Endothelial cell (in vitro differentiated cells): Measurements from ENCODE around the gene PANK4. TPM values are rescaled to one million over a fixed set of nuclear protein-coding genes. Genes with fewer than 3 reads are reported as not detected.
A peak's percentile ranks its signal among the peaks of the same experiment; 100 is the strongest.

ENCODE experiments used
- DNase-seq: peaks from one replicate; pipeline ENCODE4 v3.0.0; 2021; ENCODE audit warnings: low spot score
- H3K27ac Mint-ChIP-seq: one replicate; pipeline ENCODE4 v1.8.0; 2021; ENCODE audit warnings: mixed read lengths, inconsistent platforms; ENCODE audit not compliant: unreplicated experiment
- H3K27me3 Mint-ChIP-seq: one replicate; pipeline ENCODE4 v1.8.0; 2021; ENCODE audit warnings: mild to moderate bottlenecking, moderate library complexity, mixed read lengths, inconsistent platforms; ENCODE audit not compliant: unreplicated experiment
- H3K36me3 Mint-ChIP-seq: one replicate; pipeline ENCODE4 v1.8.0; 2021; ENCODE audit warnings: mild to moderate bottlenecking, low read depth, mixed read lengths, inconsistent platforms; ENCODE audit not compliant: unreplicated experiment
- H3K4me1 Mint-ChIP-seq: one replicate; pipeline ENCODE4 v1.8.0; 2021; ENCODE audit warnings: mild to moderate bottlenecking, mixed read lengths, inconsistent platforms; ENCODE audit not compliant: unreplicated experiment
- H3K4me3 Mint-ChIP-seq: one replicate; pipeline ENCODE4 v1.8.0; 2021; ENCODE audit warnings: mild to moderate bottlenecking, mixed read lengths, inconsistent platforms; ENCODE audit not compliant: unreplicated experiment
- H3K9me3 Mint-ChIP-seq: one replicate; pipeline ENCODE4 v1.8.0; 2021; ENCODE audit warnings: mixed read lengths, inconsistent platforms; ENCODE audit not compliant: unreplicated experiment
- CTCF ChIP-seq: fragments of 200-600 bp; sonication (generic); IDR thresholded peaks from one replicate; pipeline ENCODE4 v1.5.0; 2021; ENCODE audit warnings: antibody characterized with exemption; ENCODE audit not compliant: unreplicated experiment
- total RNA-seq: library from RNA; stranded (reverse); fragmentation: NEBNext Ultra II Directional; extraction: Animal tissue kit (Norgen Biotek cat#: 25700); gene quantifications from one replicate; pipeline ENCODE4 v1.2.1, GENCODE V29; 2021; ENCODE audit not compliant: unreplicated experiment

The PANK4 gene
- total RNA-seq, 1 donor from 2014 or later = 32.3 TPM

GRCh38 chr1:2510366-2511155, 15.8 kb downstream of the PANK4 start:
- Mint-ChIP-seq H3K4me3 (no peak overlapping the region), H3K36me3 (peaks cover 17% of the 10 kb centered on the region), H3K4me1 (no peaks in the 10 kb centered on the region), H3K27me3 (peaks cover 3% of the 10 kb centered on the region), H3K9me3 (no peaks in the 10 kb centered on the region), H3K27ac (no peak overlapping the region)
- TF ChIP-seq CTCF = no peak
- DNase-seq = no peak

- TF ChIP-seq CTCF = no peak
- Mint-ChIP-seq H3K4me3 (no peak overlapping the region), H3K4me1 (no peaks in the 10 kb centered on the region), H3K27ac (no peak overlapping the region), H3K27me3 (peaks cover 3% of the 10 kb centered on the region), H3K9me3 (no peaks in the 10 kb centered on the region), H3K36me3 (peaks cover 17% of the 10 kb centered on the region)
- DNase-seq = no peak
Measured at GRCh38 chr1:2509589-2509988, 16.8 kb downstream of the PANK4 start.

- no peak for DNase-seq
- TF ChIP-seq CTCF = no peak
- H3K27ac Mint-ChIP-seq = no peak overlapping the region
- peaks cover 3% of the 10 kb centered on the region for H3K27me3 Mint-ChIP-seq
- no peaks in the 10 kb centered on the region for H3K9me3 Mint-ChIP-seq
- H3K36me3 Mint-ChIP-seq = peaks cover 17% of the 10 kb centered on the region
- peak overlapping the region; percentile 44 for H3K4me3 Mint-ChIP-seq
- no peaks in the 10 kb centered on the region for H3K4me1 Mint-ChIP-seq
Measured at GRCh38 chr1:2508751-2509150, 17.6 kb downstream of the PANK4 start.

- H3K27ac Mint-ChIP-seq = no peak overlapping the region
- no peak for TF ChIP-seq CTCF
- H3K9me3 Mint-ChIP-seq = no peaks in the 10 kb centered on the region
- H3K36me3 Mint-ChIP-seq = peaks cover 17% of the 10 kb centered on the region
- peaks cover 3% of the 10 kb centered on the region for H3K27me3 Mint-ChIP-seq
- no peak for DNase-seq
- H3K4me1 Mint-ChIP-seq = no peaks in the 10 kb centered on the region
- no peak overlapping the region for H3K4me3 Mint-ChIP-seq
Measured at GRCh38 chr1:2508180-2508579, 18.2 kb downstream of the PANK4 start.

- DNase-seq = no peak
- Mint-ChIP-seq H3K36me3 (peaks cover 15% of the 10 kb centered on the region), H3K27ac (no peak overlapping the region), H3K4me1 (no peaks in the 10 kb centered on the region), H3K27me3 (peaks cover 3% of the 10 kb centered on the region), H3K9me3 (no peaks in the 10 kb centered on the region), H3K4me3 (no peak overlapping the region)
- no peak for TF ChIP-seq CTCF
Measured at GRCh38 chr1:2507744-2508155, 18.6 kb downstream of the PANK4 start.
